HEK293 (cell line): Measurements from ENCODE around the gene GBA2.

Experiments
- CTCF ChIA-PET: fragments of 350-600 bp; formaldehyde crosslinking; extraction: SDS; loops from one replicate; lab custom pipeline; 2021; ENCODE audit warnings: antibody characterized with exemption; lab: Yijun Ruan, JAX
- POLR2A ChIA-PET: fragments of 300-600 bp; formaldehyde crosslinking; extraction: SDS; loops from one replicate; lab custom pipeline; 2020; ENCODE audit warnings: antibody characterized with exemption, inconsistent platforms; lab: Yijun Ruan, JAX
- H3K27ac ChIP-seq: fragments of 200-500 bp; sonication (Bioruptor generic); 2 replicates; pipeline ENCODE4 v1.5.1; 2014; ENCODE audit warnings: low read depth, low read length, control low read depth, inconsistent platforms; ENCODE audit errors: extremely low read depth
- H3K36me3 ChIP-seq, 2 experiments: fragments of 200-500 bp in 1 of 2; sonication (Bioruptor generic) in 1 of 2; 1 replicate in 1 of 2; 2 replicates in 1 of 2; pipeline ENCODE4 v1.5.1; 2014 to 2017; ENCODE audit warnings: inconsistent platforms in 2 of 2, low read length in 2 of 2; ENCODE audit not compliant: control insufficient read depth in 2 of 2, insufficient read depth in 1 of 2
- H3K4me1 ChIP-seq: fragments of 200-500 bp; sonication (Bioruptor generic); 2 replicates; pipeline ENCODE4 v1.5.1; 2014; ENCODE audit warnings: mild to moderate bottlenecking, low read length, inconsistent platforms; ENCODE audit not compliant: control insufficient read depth, insufficient read depth
- H3K4me3 ChIP-seq: 2 replicates; pipeline ENCODE4 v1.5.1; 2011; ENCODE audit warnings: low read depth, mild to moderate bottlenecking, control low read depth, low read length, moderate library complexity
- H3K9me3 ChIP-seq: fragments of 200-500 bp; sonication (Bioruptor generic); 2 replicates; pipeline ENCODE4 v1.5.1; 2014; ENCODE audit warnings: low read depth, low read length, inconsistent platforms; ENCODE audit not compliant: control insufficient read depth, insufficient read depth
- SP2 ChIP-seq: fragments of 450-650 bp; formaldehyde crosslinking; IDR thresholded peaks from 2 replicates; pipeline ENCODE4 v1.5.1; 2016; ENCODE audit warnings: missing biosample characterization, missing genetic modification characterization
- ZNF132 ChIP-seq: fragments of 450-650 bp; formaldehyde crosslinking; IDR thresholded peaks from 2 replicates; pipeline ENCODE4 v1.5.1; 2017; ENCODE audit warnings: missing biosample characterization, missing genetic modification characterization, borderline replicate concordance
- ZNF223 ChIP-seq: fragments of 450-650 bp; formaldehyde crosslinking; IDR thresholded peaks from 2 replicates; pipeline ENCODE4 v1.5.1; 2016; ENCODE audit warnings: missing biosample characterization, missing genetic modification characterization
- ZNF311 ChIP-seq: fragments of 450-650 bp; formaldehyde crosslinking; IDR thresholded peaks from 2 replicates; pipeline ENCODE4 v1.5.1; 2017; ENCODE audit warnings: missing biosample characterization, missing genetic modification characterization, borderline replicate concordance
- ZNF341 ChIP-seq: fragments of 450-650 bp; formaldehyde crosslinking; IDR thresholded peaks from 2 replicates; pipeline ENCODE4; 2016; ENCODE audit warnings: low read depth, missing biosample characterization, missing genetic modification characterization
- ZNF423 ChIP-seq: fragments of 450-650 bp; formaldehyde crosslinking; IDR thresholded peaks from 2 replicates; pipeline ENCODE4 v1.5.1; 2016; ENCODE audit warnings: missing biosample characterization, missing genetic modification characterization
- ZNF555 ChIP-seq: fragments of 450-650 bp; formaldehyde crosslinking; conservative IDR thresholded peaks from 2 replicates; pipeline ENCODE4 v1.5.1; 2017; ENCODE audit warnings: missing biosample characterization, mild to moderate bottlenecking, missing genetic modification characterization, inconsistent platforms
- ZNF561 ChIP-seq: fragments of 450-650 bp; IDR thresholded peaks from 2 replicates; pipeline ENCODE4 v1.5.1; 2018; ENCODE audit warnings: missing biosample characterization, missing genetic modification characterization, borderline replicate concordance
- ZNF623 ChIP-seq: fragments of 450-650 bp; formaldehyde crosslinking; IDR thresholded peaks from 2 replicates; pipeline ENCODE4 v1.5.1; 2016; ENCODE audit warnings: missing biosample characterization, missing genetic modification characterization
- ZNF76 ChIP-seq: fragments of 450-650 bp; formaldehyde crosslinking; IDR thresholded peaks from 2 replicates; pipeline ENCODE4; 2016; ENCODE audit warnings: low read depth, missing biosample characterization, missing genetic modification characterization, borderline replicate concordance
- TF ChIP-seq, protein P1 (sequence below): fragments of 450-650 bp; formaldehyde crosslinking; IDR thresholded peaks from 2 replicates; pipeline ENCODE4 v1.5.1; 2016; ENCODE audit warnings: missing biosample characterization, missing genetic modification characterization
- TF ChIP-seq, protein P2 (sequence below): fragments of 450-650 bp; formaldehyde crosslinking; IDR thresholded peaks from 2 replicates; pipeline ENCODE4 v1.5.1; 2016; ENCODE audit warnings: missing biosample characterization, missing genetic modification characterization, low read depth
- TF ChIP-seq, protein P3 (sequence below): fragments of 450-650 bp; formaldehyde crosslinking; IDR thresholded peaks from 2 replicates; pipeline ENCODE4 v1.5.1; 2017; ENCODE audit warnings: missing biosample characterization, mild to moderate bottlenecking, missing genetic modification characterization, moderate library complexity

The GBA2 gene

DNA sequence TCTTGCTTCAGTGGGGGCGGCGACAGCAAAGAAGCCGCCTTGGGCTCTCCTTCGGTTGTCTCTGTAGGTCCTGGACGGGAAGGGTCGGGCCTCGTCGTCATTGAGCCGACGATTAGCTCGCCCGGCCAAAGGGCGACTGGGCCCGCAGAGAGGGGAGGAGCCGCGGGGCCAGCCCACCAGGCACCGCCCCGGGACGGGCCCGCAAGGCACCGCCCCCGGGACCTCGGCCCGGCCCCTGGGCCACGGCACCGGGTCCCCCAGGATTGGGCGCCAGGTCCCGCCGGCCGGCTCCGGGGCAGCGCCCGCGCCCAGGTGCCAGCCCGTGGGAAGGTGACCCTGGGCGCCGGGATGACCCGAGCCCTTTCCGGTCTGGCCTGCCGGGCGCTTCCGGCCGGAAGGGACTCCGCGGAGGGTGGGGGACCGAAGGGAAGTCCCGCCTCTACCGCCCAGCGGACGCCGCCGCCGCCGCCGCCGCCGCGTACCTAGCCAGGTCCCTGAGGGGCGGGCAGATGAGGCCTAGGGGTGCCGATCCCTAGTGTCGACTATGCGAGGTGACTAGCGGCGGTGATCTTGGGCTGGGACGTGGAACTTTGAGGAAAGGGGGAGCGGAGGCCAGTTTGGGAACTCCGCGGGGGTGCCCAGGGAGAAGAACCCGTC, at the start of gene GBA2, which contains the start of gene RGP1 (continued):
- TF ChIP-seq, protein P1, sequence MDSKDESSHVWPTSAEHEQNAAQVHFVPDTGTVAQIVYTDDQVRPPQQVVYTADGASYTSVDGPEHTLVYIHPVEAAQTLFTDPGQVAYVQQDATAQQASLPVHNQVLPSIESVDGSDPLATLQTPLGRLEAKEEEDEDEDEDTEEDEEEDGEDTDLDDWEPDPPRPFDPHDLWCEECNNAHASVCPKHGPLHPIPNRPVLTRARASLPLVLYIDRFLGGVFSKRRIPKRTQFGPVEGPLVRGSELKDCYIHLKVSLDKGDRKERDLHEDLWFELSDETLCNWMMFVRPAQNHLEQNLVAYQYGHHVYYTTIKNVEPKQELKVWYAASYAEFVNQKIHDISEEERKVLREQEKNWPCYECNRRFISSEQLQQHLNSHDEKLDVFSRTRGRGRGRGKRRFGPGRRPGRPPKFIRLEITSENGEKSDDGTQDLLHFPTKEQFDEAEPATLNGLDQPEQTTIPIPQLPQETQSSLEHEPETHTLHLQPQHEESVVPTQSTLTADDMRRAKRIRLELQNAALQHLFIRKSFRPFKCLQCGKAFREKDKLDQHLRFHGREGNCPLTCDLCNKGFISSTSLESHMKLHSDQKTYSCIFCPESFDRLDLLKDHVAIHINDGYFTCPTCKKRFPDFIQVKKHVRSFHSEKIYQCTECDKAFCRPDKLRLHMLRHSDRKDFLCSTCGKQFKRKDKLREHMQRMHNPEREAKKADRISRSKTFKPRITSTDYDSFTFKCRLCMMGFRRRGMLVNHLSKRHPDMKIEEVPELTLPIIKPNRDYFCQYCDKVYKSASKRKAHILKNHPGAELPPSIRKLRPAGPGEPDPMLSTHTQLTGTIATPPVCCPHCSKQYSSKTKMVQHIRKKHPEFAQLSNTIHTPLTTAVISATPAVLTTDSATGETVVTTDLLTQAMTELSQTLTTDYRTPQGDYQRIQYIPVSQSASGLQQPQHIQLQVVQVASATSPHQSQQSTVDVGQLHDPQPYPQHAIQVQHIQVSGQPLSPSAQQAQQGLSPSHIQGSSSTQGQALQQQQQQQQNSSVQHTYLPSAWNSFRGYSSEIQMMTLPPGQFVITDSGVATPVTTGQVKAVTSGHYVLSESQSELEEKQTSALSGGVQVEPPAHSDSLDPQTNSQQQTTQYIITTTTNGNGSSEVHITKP (tag by site-specific recombination) = peak; percentile 99

DNA sequence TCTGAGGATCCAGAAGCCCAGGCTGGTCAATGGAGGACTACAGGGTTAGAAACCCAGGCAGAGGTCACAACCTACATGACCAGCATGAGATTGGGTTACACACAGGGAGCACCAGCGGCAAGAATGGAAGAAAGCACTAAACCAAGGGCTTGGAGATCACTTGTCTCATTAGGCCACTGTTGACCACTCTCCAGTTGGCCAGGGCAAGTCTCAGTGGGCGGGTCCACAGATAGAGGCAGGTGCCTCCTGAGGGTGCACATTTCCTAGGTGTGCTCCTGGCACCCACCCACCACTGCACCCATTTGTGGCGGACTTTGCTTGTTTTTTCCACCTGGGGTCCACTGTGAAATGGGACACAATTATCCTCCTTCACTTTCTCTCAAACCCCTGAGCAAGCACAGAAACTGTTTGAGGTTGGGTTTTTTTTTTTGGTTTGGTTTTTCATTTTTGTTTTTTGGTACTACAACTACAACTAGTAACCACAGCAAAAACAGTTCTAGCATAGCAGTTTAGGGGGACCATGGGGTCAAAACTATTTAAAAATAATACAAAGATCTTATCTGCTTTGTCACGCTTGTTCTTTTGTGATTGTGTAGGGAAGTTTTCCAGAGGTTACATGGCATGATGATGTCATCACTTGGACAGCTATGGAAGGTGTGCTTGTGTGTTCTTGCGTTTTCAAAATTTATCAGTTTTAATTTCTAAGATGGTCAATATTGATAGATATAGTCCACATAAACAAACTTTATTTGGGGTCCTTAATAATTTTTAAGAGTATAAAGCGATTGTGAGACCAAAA, 48.5 kb upstream of the GBA2 start:
- Histone ChIP-seq H3K9me3 (no peaks in the 10 kb centered on the region), H3K4me3 (no peak overlapping the region), H3K27ac (no peak overlapping the region), H3K36me3 (peaks cover 0 to 35% of the 10 kb centered on the region in 2 experiments; a peak in 2 of 3 replicates), H3K4me1 (no peaks in the 10 kb centered on the region)
- no peak for TF ChIP-seq ZNF76 (tag by site-specific recombination)
- TF ChIP-seq, protein P2, sequence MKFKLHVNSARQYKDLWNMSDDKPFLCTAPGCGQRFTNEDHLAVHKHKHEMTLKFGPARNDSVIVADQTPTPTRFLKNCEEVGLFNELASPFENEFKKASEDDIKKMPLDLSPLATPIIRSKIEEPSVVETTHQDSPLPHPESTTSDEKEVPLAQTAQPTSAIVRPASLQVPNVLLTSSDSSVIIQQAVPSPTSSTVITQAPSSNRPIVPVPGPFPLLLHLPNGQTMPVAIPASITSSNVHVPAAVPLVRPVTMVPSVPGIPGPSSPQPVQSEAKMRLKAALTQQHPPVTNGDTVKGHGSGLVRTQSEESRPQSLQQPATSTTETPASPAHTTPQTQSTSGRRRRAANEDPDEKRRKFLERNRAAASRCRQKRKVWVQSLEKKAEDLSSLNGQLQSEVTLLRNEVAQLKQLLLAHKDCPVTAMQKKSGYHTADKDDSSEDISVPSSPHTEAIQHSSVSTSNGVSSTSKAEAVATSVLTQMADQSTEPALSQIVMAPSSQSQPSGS = peak; percentile 73; the same call in 1 of the 2 replicates
- ChIA-PET POLR2A (interaction anchor here (1.3 kb wide), 1 partner anchor 14 kb away, joined by 6 read pairs; the partner anchor contains the start of gene SPAG8), CTCF (interaction anchor here (0.6 to 1.2 kb wide), 3 partner anchors 10 to 113 kb away, joined by 3 to 7 read pairs (median 4); no protein-coding TSS in a partner anchor)

DNA sequence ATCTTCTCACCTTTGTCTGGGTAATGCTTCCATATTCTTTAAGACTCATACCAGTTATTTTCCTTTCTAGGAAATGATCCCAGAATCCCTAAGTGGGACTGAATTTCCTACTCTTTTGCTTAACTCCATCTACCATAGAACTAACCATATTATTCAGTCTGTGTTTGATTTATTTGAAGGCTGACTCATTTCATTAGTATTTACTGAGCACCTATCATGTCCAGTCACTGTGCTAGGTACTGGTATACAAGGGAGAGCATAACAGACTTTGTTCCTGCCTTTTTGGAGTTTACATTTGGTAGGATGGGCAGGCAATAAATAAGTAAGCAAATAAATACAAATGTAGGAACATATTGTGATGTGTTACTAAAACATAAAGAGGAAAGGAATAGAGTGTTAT, 46.7 kb upstream of the GBA2 start:
- Histone ChIP-seq H3K9me3 (no peaks in the 10 kb centered on the region), H3K4me1 (no peaks in the 10 kb centered on the region), H3K4me3 (no peak overlapping the region), H3K36me3 (peaks cover 0 to 19% of the 10 kb centered on the region in 2 experiments; a peak in 1 of 3 replicates), H3K27ac (no peak overlapping the region)
- ChIA-PET POLR2A (interaction anchor here (0.6 kb wide), 1 partner anchor 39 kb away, joined by 3 read pairs; no protein-coding TSS in a partner anchor), CTCF (interaction anchor here (0.6 to 2.9 kb wide), 4 partner anchors 31 to 1025 kb away, joined by 5 to 19 read pairs (median 8); no protein-coding TSS in a partner anchor)
- no peak for TF ChIP-seq ZNF423 (tag by site-specific recombination)
- no peak for TF ChIP-seq ZNF623 (tag by site-specific recombination)
- TF ChIP-seq ZNF555 = no peak
- TF ChIP-seq, protein P3, sequence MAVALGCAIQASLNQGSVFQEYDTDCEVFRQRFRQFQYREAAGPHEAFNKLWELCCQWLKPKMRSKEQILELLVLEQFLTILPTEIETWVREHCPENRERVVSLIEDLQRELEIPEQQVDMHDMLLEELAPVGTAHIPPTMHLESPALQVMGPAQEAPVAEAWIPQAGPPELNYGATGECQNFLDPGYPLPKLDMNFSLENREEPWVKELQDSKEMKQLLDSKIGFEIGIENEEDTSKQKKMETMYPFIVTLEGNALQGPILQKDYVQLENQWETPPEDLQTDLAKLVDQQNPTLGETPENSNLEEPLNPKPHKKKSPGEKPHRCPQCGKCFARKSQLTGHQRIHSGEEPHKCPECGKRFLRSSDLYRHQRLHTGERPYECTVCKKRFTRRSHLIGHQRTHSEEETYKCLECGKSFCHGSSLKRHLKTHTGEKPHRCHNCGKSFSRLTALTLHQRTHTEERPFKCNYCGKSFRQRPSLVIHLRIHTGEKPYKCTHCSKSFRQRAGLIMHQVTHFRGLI (tag by site-specific recombination) = no peak
- no peak for TF ChIP-seq ZNF341 (tag by site-specific recombination)
- no peak for TF ChIP-seq ZNF132
- no peak for TF ChIP-seq ZNF223 (tag by site-specific recombination)
- TF ChIP-seq ZNF561 (tag by site-specific recombination) = no peak
- no peak for TF ChIP-seq ZNF311 (tag by site-specific recombination)
- TF ChIP-seq SP2 (tag by site-specific recombination) = no peak
